Measurements from ENCODE around the gene GGT6.
A peak's percentile ranks its signal among the peaks of the same experiment; 100 is the strongest.

The GGT6 gene

DNA sequence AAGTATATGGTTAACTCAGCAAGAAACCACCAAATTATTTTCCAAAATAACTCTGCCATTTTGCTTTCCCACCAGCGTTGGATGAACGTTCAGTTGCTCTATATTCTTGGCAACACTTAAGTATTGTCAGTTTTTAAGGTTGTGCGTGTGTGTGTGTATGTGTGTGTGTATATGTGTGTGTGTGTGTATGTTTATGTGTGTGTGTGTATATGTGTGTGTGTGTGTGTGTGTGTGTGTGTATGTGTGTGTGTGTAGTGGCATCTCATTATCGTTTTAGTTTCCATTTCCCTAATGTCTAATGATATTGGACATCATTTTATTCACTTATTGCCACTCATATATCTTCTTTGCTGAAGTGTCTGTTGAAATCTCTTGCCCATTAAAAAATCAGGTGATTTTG, 12.7 kb upstream of the GGT6 start:
- no peak for DNase-seq

DNA sequence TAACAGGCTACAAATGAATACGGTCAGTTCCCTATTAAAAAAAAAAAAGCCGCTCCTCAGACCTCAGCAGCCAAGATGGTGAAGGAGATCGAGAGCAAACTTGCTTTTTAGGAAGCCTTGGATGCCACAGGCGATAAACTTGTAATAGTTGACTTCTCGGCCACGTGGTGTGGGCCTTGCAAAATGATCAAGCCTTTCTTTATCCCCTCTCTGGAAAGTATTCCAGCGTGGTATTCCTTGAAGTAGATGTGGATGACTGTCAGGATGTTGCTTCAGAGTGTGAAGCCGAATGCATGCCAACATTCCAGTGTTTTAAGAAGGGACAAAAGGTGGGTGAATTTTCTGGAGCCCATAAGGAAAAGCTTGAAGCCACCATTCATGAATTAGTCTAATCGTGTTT, 11.8 kb upstream of the GGT6 start:
- no peak for DNase-seq

DNA sequence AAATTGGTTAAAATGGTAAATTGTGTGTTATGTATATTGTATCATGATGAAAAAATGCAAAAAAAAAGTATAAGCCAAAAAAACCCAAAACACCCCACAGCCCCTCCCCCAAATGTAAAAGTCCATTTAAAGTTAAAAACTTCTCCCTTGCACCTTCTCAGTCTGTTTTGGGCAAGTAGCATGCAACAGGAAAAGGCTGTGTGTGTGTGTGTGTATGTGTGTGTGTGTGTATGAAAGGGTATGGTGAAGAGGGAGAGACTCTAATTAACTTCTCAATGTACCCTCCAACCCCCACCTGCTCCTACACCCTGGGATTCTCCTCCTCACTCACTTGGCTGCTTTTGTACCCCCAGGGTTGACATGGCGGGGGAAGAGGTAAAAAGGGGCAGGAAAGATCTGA, 9.2 kb upstream of the GGT6 start:
- no peak for DNase-seq

GRCh38 chr17:4566785-4567184, 6.4 kb upstream of the GGT6 start:
- DNase-seq, result peak; percentile 20

DNA sequence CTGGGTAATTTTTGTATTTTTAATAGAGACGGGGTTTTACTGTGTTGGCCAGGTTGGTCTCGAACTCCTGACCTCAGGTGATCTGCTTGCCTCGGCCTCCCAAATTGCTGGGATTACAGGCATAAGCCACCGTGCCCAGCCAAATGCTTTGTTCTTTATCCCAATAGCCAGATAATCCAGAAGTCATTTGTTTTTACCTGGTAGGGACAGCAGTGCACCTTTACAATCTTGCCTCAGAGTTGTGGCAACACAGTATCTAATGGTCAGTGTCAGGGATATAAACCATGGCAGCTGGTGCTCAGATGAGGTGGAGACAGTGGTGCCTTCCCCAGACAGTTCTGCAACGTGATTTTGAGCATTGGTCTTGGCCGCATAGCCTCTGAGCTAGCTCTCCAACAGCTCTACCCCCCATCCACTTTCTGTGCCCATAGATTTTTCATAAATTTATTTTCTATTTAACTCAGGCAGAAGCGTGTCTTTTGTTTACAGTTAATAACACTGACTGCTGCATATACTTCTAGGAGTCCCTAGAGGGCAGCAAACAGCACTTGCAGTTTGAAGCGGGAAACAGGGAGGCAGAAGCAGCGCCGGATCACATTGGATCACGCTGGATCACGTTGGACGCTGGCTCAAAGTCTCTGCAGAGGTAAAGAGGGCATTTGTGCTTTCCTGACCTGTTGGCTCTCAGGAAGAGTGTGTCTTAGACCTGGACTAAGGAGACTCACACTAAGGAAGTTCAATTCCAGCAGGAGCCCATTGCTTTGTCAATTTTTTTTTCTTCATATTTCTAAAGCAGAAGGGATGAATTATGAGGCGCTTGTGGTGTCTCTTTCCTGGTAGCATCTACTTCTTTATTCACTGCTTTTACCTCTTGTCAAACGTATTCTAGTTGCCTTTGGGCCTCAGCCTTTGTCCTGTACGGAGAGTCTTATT, 5.1 kb upstream of the GGT6 start:
- DNase-seq, result peak; percentile 7

- no peak for DNase-seq
Observed at GRCh38 chr17:4562015-4562969, 1.9 kb upstream of the GGT6 start.

DNA sequence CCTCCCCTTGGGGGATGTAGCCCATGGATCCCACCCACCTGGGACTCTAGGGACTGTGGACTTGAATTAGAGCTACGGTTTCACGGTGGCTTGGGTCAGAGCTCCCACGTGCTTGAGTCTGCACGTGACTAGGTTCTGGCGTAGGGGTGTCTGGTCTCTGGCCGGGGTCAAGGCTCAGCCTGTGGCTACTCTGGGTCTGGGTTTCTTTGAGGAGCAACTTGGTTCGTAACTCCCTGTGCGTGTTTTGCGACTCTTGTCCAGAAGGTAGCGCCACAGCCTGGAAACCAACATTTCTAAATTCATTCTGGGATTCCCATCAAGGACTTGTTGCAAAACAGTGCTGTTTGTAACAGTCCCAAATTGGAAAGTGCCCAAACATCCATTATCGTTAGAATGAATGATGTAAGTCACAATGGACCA, 470 bp upstream of the GGT6 start:
- DNase-seq, result no peak

- DNase-seq, result no peak
Observed at GRCh38 chr17:4559966-4560365, 411 bp downstream of the GGT6 start.

- no peak for DNase-seq
Observed at GRCh38 chr17:4559139-4559791, 1.1 kb downstream of the GGT6 start.

DNA sequence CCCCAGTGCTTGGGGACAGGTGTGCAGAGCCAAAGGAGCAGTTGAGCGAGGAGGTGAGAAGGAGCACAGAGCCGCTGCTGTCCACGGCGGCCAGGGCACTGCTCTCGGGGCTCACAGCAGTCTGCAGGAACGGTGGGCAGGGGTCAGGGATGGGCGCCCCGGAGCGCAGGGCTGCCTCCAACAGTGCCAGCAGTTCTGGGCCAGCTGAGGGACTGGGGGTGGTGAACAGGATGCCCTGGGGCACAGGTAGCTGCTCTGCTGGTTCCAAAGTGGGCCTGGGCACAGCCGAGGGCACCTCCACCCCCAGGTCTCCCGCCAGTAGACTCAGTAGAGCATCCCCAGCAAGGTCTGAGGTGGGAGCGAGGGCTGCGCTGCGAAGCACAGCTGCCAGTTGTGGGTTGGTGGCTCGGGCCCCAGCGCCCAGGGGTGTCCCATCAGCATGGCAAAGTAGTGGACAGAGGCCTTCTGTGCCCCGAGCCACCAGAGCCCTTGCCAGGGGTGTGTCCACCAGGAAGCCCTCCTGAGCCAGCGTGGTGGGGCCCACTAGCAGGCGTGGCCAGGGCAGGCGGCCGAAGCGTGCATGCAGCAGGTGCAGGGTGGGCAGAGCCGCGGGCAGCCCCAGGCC, 1.9 kb downstream of the GGT6 start:
- DNase-seq, result no peak

- DNase-seq, result no peak
Observed at GRCh38 chr17:4557626-4558346, 2.6 kb downstream of the GGT6 start.

GRCh38 chr17:4556996-4557395, 3.4 kb downstream of the GGT6 start:
- DNase-seq, result no peak

- no peak for DNase-seq
Observed at GRCh38 chr17:4555873-4556759, 4.3 kb downstream of the GGT6 start.

- DNase-seq, result peak; percentile 15
Observed at GRCh38 chr17:4554997-4555799, 5.2 kb downstream of the GGT6 start, which contains the start of gene MYBBP1A. TSS of gene MYBBP1A (minus strand) at chr17:4555384. CDS start at chr17:4555324, 60 bp downstream.

- no peak for DNase-seq
Observed at GRCh38 chr17:4554441-4554996, 5.9 kb downstream of the GGT6 start.

DNA sequence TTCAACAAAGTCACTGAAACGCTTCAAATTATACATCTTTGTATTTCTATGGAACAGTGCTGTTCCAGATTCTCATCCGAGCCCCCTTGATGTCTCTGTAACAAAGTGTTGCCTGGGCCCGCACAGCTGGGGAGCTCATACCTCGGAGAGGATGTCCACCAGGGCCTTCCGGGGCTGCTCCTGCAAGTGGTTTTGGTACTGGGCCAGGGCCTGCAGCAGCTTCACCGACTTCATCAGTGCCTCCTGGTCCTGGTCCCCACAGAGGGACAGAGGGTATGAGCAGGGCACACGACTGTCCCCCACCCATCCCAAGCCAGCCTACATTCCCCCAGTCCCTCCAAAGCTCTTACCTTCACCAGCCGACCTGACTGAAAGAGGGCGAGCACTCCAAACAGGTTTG, 6.7 kb downstream of the GGT6 start:
- no peak for DNase-seq

DNA sequence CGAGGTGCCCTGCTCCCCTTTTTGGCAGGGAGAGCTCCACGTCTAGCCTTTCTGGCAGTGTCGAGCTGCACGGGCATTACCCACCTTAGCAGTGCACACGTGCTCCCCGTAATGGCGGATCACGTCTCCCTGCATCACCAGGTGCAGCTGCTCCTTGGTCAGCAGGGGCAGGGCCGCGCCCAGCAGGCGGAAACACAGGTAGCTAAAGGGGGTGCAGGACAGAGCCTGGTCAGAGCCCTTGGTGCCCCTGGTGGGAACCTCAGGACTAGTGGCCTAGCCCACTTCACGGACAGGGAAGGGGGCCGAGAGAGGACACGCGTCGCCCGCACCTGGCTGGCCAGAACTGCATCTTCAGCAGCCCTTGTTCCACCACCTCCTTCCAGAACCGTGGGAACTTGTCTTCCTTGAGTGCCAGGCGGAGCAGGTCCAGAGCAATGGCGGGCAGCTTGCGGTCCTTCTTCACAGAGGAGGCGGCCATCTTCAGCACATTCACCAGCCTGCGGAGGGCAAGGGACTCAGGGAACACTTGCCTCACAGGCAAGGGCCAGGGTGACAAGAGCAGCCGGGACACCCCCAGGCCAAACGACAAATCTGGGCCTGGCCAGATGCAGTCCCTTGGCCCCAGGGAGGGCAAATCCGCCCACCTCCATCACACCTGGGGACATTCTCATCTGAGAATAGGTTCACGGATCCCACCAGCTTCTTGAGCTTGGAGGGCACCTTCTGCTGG, 8.4 kb downstream of the GGT6 start:
- DNase-seq, result no peak

GRCh38 chr17:4551141-4551540, 9.2 kb downstream of the GGT6 start:
- no peak for DNase-seq

DNA sequence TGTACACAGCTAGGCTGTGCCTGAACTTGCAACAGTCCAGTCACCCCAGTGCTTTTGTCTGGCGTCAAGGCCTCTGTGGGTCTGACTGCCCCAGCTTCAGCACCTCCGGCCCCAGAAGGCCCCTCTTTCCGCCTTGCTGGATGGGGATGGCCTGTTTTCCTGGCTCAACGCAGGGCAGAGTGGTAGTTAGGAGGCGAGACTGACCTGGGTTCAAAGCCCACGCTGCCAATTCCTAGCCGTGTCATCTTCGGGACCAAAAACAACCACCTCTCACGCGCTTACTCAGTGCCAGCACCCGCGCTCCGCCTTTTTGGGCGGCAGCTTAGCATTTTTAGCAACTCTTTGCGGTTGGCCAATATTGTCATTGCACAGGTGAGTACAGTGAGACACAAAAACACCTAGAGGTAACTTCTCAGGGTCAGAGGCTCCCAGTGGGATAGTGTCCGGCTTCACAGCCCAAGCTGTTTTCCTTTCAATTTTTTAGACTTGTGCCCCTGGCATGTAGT, 9.8 kb downstream of the GGT6 start:
- DNase-seq, result no peak

Measured in NCI-H1417 treated with DMSO at 0.1 percent for 48 hours (cell line).